ENCODE measurements around the gene PCSK2. TPM values are rescaled to one million over a fixed set of nuclear protein-coding genes. Genes with fewer than 3 reads are reported as not detected.
A peak's percentile ranks its signal among the peaks of the same experiment; 100 is the strongest.

The PCSK2 gene
- total and polyA plus RNA-seq, 4 donors: 0.08 to 0.14 (median 0.09) TPM; not detected in 1

GRCh38 chr20:17530716-17531664 lies 304.1 kb downstream of the PCSK2 start, which contains the start of gene BFSP1:
BFSP1 (minus strand) TSS chr20:17531379; CDS start chr20:17531329, 50 bp downstream.
- Histone ChIP-seq H3K27ac (ENCODE audit: low read depth in 1 of 2, low read length in 2 of 2) (peak within 1 kb of the TSS; percentile 8 to 61), H3K36me3 (ENCODE audit: control insufficient read depth in 4 of 4, insufficient read depth in 3 of 4, low read depth in 1 of 4, low read length in 3 of 4) (no peaks in the 10 kb centered on the region), H3K4me1 (ENCODE audit: control insufficient read depth in 4 of 4, insufficient read depth in 4 of 4, low read length in 3 of 4) (peaks cover 0 to 8% (median 6%) of the 10 kb centered on the region in 4 donors), H3K27me3 (ENCODE audit: control insufficient read depth in 4 of 4, insufficient read depth in 4 of 4, low read length in 3 of 4) (no peaks in the 10 kb centered on the region), H3K4me3 (ENCODE audit: low read depth in 1 of 3, low read length in 3 of 3) (peak within 1 kb of the TSS; percentile 48 to 68 (median 53)), H3K9ac (ENCODE audit: low read depth in 1 of 2, low read length in 2 of 2) (peak within 1 kb of the TSS in 1 of 2 donors; percentile 41), H3K9me3 (ENCODE audit: control insufficient read depth in 4 of 4, low read length in 3 of 4) (no peaks in the 10 kb centered on the region)
- DNase-seq (ENCODE audit: low spot score): peak; percentile 56
- TF ChIP-seq TAF1 (conservative IDR thresholded peaks at IDR 0.05) (no peak), CTCF (IDR thresholded peaks at IDR 0.05; ENCODE audit: low read depth, low read length, missing input control) (no peak)
- 2% methylated on average over 111 of the region's 111 CpGs for WGBS

DNA sequence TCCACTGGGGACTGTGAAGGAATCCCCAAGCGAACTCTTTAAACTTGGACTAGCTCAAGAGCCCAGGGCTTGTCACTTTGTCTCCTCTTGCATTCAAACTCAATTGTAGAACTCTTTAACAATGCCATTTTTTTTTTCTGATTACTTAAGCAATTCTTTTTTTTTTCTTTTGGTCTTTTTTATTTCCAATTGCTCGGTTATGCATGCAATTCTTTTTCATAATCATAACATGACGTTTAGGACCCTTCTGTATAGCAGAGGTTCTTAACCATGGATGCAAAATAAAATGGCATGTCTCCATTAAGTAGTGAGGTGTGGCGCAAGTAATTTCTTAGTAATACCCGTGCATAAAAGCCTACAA lies 304.8 kb downstream of the PCSK2 start:
- Histone ChIP-seq H3K4me3 (ENCODE audit: low read depth in 1 of 3, low read length in 3 of 3) (peak overlapping the region; percentile 22 to 68 (median 53)), H3K9ac (ENCODE audit: low read depth in 1 of 2, low read length in 2 of 2) (peak overlapping the region in 1 of 2 donors; percentile 41), H3K9me3 (ENCODE audit: control insufficient read depth in 4 of 4, low read length in 3 of 4) (no peaks in the 10 kb centered on the region), H3K27ac (ENCODE audit: low read depth in 1 of 2, low read length in 2 of 2) (peak overlapping the region; percentile 8 to 61), H3K4me1 (ENCODE audit: control insufficient read depth in 4 of 4, insufficient read depth in 4 of 4, low read length in 3 of 4) (peaks cover 0 to 8% (median 6%) of the 10 kb centered on the region in 4 donors), H3K36me3 (ENCODE audit: control insufficient read depth in 4 of 4, insufficient read depth in 3 of 4, low read depth in 1 of 4, low read length in 3 of 4) (no peaks in the 10 kb centered on the region), H3K27me3 (ENCODE audit: control insufficient read depth in 4 of 4, insufficient read depth in 4 of 4, low read length in 3 of 4) (no peaks in the 10 kb centered on the region)
- DNase-seq (ENCODE audit: low spot score): no peak
- 82% methylated on average over 5 of the region's 5 CpGs for WGBS
- TF ChIP-seq FOXA1 (IDR thresholded peaks at IDR 0.05) (no peak), NR2F2 (IDR thresholded peaks at IDR 0.05) (no peak), HNF4G (IDR thresholded peaks at IDR 0.05) (no peak), JUND (IDR thresholded peaks at IDR 0.05) (no peak), HNF4A (conservative IDR thresholded peaks at IDR 0.05) (no peak), FOXA2 (IDR thresholded peaks at IDR 0.05) (no peak), YY1 (IDR thresholded peaks at IDR 0.05) (no peak), RAD21 (IDR thresholded peaks at IDR 0.05) (no peak), GABPA (IDR thresholded peaks at IDR 0.05 in 1 of 2, conservative IDR thresholded peaks at IDR 0.05 in 1 of 2) (no peak), ZBTB33 (IDR thresholded peaks at IDR 0.05) (no peak), TAF1 (conservative IDR thresholded peaks at IDR 0.05) (no peak), RXRA (IDR thresholded peaks at IDR 0.05) (no peak), EGR1 (IDR thresholded peaks at IDR 0.05; ENCODE audit: low read depth in 2 of 2) (no peak), SP1 (IDR thresholded peaks at IDR 0.05) (no peak), CTCF (IDR thresholded peaks at IDR 0.05; ENCODE audit: low read depth, low read length, missing input control) (no peak)
- TF ChIP-seq, protein P1, sequence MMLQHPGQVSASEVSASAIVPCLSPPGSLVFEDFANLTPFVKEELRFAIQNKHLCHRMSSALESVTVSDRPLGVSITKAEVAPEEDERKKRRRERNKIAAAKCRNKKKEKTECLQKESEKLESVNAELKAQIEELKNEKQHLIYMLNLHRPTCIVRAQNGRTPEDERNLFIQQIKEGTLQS (IDR thresholded peaks at IDR 0.05): no peak
- TF ChIP-seq, protein P2, sequence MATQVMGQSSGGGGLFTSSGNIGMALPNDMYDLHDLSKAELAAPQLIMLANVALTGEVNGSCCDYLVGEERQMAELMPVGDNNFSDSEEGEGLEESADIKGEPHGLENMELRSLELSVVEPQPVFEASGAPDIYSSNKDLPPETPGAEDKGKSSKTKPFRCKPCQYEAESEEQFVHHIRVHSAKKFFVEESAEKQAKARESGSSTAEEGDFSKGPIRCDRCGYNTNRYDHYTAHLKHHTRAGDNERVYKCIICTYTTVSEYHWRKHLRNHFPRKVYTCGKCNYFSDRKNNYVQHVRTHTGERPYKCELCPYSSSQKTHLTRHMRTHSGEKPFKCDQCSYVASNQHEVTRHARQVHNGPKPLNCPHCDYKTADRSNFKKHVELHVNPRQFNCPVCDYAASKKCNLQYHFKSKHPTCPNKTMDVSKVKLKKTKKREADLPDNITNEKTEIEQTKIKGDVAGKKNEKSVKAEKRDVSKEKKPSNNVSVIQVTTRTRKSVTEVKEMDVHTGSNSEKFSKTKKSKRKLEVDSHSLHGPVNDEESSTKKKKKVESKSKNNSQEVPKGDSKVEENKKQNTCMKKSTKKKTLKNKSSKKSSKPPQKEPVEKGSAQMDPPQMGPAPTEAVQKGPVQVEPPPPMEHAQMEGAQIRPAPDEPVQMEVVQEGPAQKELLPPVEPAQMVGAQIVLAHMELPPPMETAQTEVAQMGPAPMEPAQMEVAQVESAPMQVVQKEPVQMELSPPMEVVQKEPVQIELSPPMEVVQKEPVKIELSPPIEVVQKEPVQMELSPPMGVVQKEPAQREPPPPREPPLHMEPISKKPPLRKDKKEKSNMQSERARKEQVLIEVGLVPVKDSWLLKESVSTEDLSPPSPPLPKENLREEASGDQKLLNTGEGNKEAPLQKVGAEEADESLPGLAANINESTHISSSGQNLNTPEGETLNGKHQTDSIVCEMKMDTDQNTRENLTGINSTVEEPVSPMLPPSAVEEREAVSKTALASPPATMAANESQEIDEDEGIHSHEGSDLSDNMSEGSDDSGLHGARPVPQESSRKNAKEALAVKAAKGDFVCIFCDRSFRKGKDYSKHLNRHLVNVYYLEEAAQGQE (IDR thresholded peaks at IDR 0.05): no peak
- TF ChIP-seq, protein P3, sequence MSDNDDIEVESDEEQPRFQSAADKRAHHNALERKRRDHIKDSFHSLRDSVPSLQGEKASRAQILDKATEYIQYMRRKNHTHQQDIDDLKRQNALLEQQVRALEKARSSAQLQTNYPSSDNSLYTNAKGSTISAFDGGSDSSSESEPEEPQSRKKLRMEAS (IDR thresholded peaks at IDR 0.05): no peak

Measured in liver (tissue), 9 donors.